Activated CD8-positive, alpha-beta memory T cell treated with anti-CD3 and anti-CD28 coated beads, Interleukin-2, amount 50 U/mL, for 24 hours (primary cell): ENCODE results near the gene RPS10.

ENCODE experiments used
- DNase-seq: peaks from one replicate; pipeline ENCODE4 v3.0.0-alpha.2; 2020; ENCODE audit errors: extremely low read depth

Gene RPS10

GRCh38 chr6:34370361-34370760, 55.5 kb downstream of the RPS10 start:
- DNase-seq, result no peak

GRCh38 chr6:34369385-34369784, 56.5 kb downstream of the RPS10 start:
- no peak for DNase-seq
